DND-41 (cell line): ENCODE results near the gene MLC1.

Source experiments
- CTCF ChIP-seq: IDR thresholded peaks from 2 replicates; pipeline ENCODE4 v1.5.1; 2012; ENCODE audit warnings: borderline replicate concordance, low read length, moderate library complexity, mild to moderate bottlenecking; ENCODE audit not compliant: poor library complexity, severe bottlenecking; ENCODE audit errors: extremely low read depth
- EZH2 ChIP-seq: IDR thresholded peaks from 3 replicates; pipeline ENCODE4 v1.6.1; 2012; ENCODE audit warnings: borderline replicate concordance, low read depth, mild to moderate bottlenecking, moderate library complexity, low read length, inconsistent platforms; ENCODE audit not compliant: severe bottlenecking

- no peak for TF ChIP-seq CTCF
- TF ChIP-seq EZH2 = no peak
Measured at GRCh38 chr22:50078246-50078645, 7.0 kb downstream of the MLC1 start.
